DLD1 (cell line): ENCODE measurements around the gene ABHD18.
"Not testable (repeated sequence)": the region's sequence is repeated elsewhere in the genome, so short reads cannot be mapped to it uniquely, and the experiment has no call there.

Experiments
- in situ Hi-C: cut with HindIII; loops from 2 replicates; pipeline ENCODE4 v1.10.0; 2017; ENCODE audit warnings: low sequenced_read_pairs

Gene ABHD18

GRCh38 chr4:127988638-127989037, 23.4 kb downstream of the ABHD18 start:
- in situ Hi-C loops, result no loop called here

- in situ Hi-C loops, result no loop called here
These were observed 27.9 kb downstream of the ABHD18 start for GRCh38 chr4:127993151-127993550.

GRCh38 chr4:127995776-127996175, 30.6 kb downstream of the ABHD18 start:
- in situ Hi-C loops, result no loop called here

DNA sequence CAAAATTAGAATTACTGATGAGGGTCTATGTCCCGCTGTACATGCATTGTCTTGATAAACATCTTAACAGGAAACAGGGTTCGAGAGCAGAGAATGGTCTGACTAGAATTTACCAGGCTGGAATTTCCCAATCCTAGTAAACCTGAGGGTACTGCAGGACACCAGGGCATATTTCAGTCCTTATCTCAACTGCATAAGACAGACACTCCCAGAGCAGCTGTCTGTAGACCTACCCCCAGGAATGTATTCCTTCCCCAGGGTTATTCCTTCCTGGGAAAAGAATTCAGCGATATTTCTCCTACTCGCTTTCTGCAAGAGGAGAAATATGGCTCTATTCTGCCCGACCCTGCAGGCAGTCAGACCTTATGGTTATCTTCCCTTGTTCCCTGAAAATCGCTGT, 31.3 kb downstream of the ABHD18 start:
- in situ Hi-C loops, result not testable (repeated sequence)

DNA sequence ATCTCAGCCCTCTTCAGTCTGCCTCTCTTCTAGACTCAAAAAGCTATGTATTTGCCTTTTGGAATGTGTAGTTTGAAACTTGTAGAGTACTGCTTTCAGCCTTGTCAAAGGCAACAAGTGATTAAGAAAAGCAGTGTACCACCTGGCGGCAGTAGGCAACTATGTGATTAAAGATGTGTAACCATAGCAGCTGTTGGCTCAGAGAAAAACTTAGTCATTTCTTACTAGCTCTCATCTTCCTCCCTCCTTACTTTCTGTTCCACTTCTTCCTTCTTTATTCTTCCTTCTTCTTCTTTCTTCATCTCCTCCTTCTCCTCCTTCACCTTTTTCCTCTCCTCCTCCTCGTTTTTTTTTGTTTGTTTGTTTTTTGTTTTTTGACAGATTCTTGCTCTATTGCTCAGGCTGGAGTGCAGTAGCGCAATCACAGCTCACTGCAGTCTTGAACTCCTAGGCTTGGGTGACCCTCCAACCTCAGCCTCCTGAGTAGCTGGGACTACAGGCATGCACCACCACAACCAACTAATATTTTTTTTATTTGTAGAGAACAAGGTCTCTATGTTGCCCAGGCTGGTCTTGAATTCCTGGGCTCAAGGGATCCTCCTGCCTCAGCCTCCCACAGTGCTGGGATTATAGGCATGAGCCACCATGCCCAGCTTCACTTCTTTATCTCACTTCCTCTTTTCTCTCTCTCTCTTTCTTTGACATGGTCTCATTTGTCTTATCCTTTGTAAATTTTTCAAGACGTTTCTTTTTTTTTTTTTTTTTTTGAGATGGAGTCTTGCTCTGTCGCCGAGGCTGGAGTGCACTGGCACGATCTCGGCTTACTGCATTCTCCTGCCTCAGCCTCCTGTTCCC, 32.6 kb downstream of the ABHD18 start:
- in situ Hi-C loops, result no loop called here

GRCh38 chr4:128006592-128006991, 41.4 kb downstream of the ABHD18 start:
- in situ Hi-C loops, result no loop called here

GRCh38 chr4:128009428-128009827, 44.2 kb downstream of the ABHD18 start:
- in situ Hi-C loops, result no loop called here

GRCh38 chr4:128025319-128025718, 60.1 kb downstream of the ABHD18 start:
- in situ Hi-C loops, result no loop called here

DNA sequence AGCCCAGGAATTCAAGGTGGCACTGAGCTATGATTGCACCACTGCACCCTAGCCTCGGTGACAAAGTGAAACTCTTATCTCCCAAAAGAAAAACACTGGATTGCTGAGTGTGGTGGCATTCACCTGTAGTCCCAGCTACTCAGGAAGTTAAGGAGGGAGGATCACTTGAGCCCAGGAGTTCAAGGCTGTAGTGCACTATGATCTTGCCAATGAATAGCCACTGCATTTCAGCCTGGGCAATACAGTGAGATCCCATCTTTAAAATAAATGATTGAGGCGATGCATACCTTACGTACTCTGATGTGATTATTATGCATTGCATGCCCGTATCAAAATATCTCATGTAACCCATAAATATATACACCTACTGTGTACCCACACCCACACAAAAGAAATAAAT, 64.7 kb downstream of the ABHD18 start:
- in situ Hi-C loops, result no loop called here

- in situ Hi-C loops, result no loop called here
These were observed 66.7 kb downstream of the ABHD18 start for GRCh38 chr4:128031756-128032384.

- in situ Hi-C loops, result no loop called here
These were observed 74.4 kb downstream of the ABHD18 start for GRCh38 chr4:128039568-128039967.

DNA sequence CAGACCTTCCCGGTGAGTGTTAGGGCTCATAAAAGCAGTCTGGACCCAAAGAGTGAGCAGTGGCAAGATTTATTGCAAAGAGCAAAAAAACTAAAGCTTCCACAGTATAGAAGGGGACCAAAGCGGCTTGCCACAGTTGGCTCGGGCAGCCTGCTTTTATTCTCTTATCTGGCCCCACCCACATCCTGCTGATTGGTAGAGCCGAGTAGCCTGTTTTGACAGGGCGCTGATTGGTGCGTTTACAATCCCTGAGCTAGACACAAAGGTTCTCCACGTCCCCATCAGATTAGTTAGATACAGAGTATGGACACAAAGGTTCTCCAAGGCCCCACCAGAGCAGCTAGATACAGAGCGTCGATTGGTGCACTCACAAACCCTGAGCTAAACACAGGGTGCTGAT, 81.8 kb downstream of the ABHD18 start:
- in situ Hi-C loops, result not testable (repeated sequence)

DNA sequence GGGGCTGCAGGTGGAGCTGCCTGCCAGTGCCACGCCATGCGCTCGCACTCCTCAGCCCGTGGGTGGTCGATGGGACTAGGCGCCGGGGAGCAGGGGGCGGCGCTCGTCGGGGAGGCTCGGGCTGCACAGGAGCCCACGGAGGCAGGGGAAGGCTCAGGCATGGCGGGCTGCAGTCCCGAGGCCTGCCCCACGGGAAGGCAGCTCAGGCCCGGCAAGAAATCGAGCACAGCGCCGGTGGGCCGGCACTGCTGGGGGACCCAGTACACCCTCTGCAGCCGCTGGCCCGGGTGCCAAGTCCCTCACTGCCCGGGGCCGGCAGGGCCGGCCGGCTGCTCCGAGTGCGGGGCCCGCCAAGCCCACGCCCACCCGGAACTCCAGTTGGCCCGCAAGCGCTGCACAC, 82.3 kb downstream of the ABHD18 start:
- in situ Hi-C loops, result not testable (repeated sequence)

DNA sequence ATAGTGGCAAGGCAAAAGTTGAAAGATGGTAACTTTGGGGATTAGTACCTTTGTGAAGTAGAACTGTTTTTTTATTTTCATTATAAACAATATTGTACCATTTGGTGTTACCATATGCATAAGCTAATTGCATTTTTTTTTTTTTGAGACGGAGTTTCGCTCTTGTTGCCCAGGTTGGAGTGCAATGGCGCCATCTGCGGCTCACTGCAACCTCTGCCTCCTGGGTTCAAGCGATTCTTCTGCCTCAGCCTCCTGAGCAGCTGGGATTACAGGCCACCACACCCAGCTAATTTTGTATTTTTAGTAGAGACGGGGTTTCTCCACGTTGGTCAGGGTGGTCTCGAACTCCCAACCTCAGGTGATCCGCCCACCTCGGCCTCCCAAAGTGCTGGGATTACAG, 86.0 kb downstream of the ABHD18 start:
- in situ Hi-C loops, result not testable (repeated sequence)

DNA sequence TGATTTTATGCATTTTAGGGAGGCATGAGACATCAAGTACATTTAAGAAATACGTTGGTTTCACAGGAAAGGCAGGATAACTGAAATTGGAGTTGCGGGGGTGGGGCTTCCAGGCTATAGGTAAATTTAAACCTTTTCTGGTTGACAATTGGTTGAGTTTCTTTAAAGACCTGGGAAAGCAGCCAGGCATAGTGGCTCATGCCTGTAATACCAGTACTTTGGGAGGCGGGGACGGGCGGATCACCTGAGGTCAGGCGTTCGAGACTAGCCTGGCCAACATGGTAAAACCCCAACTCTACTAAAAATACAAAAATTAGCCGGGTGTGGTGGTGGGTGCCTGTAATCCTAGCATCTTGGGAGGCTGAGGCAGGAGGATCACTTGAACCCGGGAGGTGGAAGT, 89.7 kb downstream of the ABHD18 start:
- in situ Hi-C loops, result not testable (repeated sequence)

DNA sequence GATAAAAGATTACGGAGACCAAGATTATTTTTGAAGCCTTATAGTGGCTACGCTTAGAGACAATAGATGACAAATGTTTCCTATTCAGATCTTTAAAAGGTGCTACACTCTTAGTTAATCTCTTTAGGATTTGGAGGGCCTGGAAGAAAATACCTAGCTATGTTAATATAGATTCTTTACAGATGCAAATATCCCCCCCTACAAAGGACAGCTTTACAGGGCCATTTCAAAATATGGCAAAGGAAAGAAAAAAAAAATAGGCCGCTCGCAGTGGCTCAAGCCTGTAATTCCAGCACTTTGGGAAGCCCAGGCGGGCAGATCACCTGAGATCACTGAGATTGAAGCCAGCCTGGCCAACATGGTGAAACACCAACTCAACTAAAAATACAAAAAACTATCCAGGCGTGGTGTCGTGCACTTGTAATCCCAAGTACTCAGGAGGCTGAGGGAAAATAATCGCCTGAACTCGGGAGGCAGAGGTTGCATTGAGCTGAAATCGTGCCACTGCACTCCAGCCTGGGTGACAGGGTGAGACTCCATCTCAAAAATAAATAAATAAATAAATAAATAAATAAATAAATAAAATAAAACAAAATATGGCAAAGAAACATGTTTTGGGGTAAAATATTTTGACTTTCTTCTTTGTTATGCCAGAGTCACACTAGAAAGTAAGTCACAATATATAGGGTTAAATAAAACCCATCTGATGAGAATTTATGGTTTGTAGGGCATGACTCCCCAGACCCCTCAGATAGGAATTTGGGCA, 90.4 kb downstream of the ABHD18 start:
- in situ Hi-C loops, result not testable (repeated sequence)

DNA sequence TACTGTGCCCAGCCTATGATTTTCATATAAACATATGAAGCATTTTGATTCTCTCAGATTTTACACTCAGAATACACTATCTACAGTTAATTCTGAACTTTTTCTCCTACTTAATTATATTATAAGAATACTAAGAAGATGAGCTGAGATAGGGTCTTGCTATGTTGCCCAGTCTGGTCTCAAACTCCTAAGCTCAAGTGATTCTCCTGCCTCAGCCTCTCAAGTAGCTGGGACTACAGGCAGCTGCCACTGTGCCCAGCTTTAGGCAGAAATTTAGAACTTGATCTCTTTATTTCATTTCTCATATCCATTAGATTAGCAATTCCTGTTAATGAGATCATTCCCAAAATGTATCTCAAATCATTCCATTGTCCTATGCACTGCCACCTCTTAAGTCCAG, 91.2 kb downstream of the ABHD18 start:
- in situ Hi-C loops, result no loop called here

- in situ Hi-C loops, result no loop called here
These were observed 95.0 kb downstream of the ABHD18 start for GRCh38 chr4:128060121-128060698.

DNA sequence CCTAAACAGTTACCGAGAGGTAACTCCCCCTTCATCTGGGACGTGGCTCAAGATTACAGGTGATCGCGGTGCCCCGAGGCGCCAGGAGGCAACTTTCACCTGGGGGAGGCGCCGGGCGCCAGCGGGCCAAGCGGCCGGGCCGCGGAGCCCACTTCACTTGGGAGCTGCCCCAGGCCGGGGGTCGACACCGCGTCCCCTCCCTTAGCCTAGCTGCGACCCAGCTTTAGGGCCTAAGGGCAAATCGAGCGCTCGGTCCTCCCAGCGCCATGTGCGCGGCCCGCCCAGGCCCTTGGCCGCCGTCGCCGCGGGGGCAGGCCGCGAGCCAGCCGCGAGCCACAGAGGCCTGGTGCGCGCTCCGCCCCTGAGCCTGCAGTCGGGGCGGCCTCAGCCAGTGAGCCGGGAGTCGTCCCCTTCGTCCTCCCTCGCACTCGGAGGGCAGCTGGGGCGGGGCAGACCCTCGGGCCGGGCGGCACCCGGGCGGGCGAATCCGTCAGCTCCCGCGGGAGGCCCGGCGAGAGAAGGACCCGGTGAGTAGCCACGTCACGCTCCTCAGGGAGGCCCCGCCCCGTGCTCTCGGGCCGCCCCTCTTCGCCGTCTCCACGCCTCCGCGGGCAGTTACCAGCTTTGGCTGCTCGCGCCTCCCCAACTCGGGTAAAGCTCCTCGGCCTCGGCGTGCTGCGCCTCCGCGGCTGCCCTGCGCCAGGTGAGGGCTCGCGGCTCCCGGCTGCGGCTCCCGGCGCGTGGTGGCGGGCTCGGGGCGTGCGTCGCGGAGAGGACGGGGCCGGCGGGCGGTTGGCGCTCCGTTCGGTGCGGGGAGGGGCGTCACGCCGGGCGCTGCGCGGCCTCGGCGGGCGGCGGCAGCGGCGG, 95.7 kb downstream of the ABHD18 start, which contains the start of gene LARP1B:
Gene LARP1B, plus strand, starts transcription at position 614 of the 867 bp plus-strand sequence. CDS start 13,640 bp downstream, outside the sequence.
- in situ Hi-C loops, result no loop called here
